ACC112 (cell line): ENCODE measurements around the gene KRT33A.

Experiments used
- H2AFZ ChIP-seq: fragments of 200-600 bp; sonication (generic); one replicate; pipeline ENCODE4 v1.6.0; 2017; ENCODE audit warnings: antibody characterized with exemption, low read length; ENCODE audit not compliant: unreplicated experiment
- H3K27ac ChIP-seq: fragments of 200-600 bp; sonication (generic); 2 replicates; pipeline ENCODE4 v1.5.1; 2014; ENCODE audit warnings: low read depth, mild to moderate bottlenecking, antibody characterized with exemption, low read length, moderate library complexity
- H3K27me3 ChIP-seq: fragments of 200-600 bp; sonication (generic); 2 replicates; pipeline ENCODE4 v1.6.1; 2014; ENCODE audit warnings: mild to moderate bottlenecking, antibody characterized with exemption, low read length, moderate library complexity, mixed read lengths; ENCODE audit not compliant: insufficient read depth
- H3K36me3 ChIP-seq: fragments of 200-600 bp; sonication (generic); 2 replicates; pipeline ENCODE4 v1.6.1; 2016; ENCODE audit warnings: mild to moderate bottlenecking, antibody characterized with exemption, low read length, moderate library complexity, mixed read lengths; ENCODE audit not compliant: insufficient read depth
- H3K4me1 ChIP-seq: fragments of 200-600 bp; sonication (generic); one replicate; pipeline ENCODE4 v1.6.1; 2016; ENCODE audit warnings: low read length, mixed read lengths; ENCODE audit not compliant: insufficient read depth, unreplicated experiment, control insufficient read depth
- H3K4me3 ChIP-seq: fragments of 200-600 bp; sonication (generic); 2 replicates; pipeline ENCODE4 v1.5.1; 2014; ENCODE audit warnings: mild to moderate bottlenecking, low read depth, low read length
- H3K79me2 ChIP-seq: fragments of 200-600 bp; sonication (generic); one replicate; pipeline ENCODE4 v1.6.0; 2016; ENCODE audit warnings: low read length; ENCODE audit not compliant: control insufficient read depth, unreplicated experiment, insufficient read depth

The KRT33A gene

DNA sequence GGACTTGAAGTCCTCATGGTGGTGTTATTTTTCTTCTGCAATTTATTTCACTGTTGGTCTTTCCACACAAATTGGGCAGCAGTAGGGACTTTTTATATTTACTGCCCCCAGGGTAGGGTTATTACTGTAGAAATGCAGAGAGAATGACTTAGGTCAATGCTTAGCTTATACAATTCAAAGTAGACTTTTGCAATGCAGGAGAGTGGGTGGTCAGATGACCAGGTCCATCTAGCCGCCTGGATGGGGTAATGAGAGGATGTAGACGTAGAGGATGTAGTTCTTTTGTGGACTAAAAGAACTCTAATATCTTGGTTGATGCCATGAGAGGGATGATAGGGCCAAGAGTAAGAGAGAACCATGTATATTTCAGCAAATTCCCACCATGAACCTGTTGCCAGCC lies 32.4 kb downstream of the KRT33A start:
- H3K4me3 ChIP-seq: no peak overlapping the region
- no peak overlapping the region for H2AFZ ChIP-seq
- no peaks in the 10 kb centered on the region for H3K27me3 ChIP-seq
- H3K4me1 ChIP-seq: no peaks in the 10 kb centered on the region
- no peaks in the 10 kb centered on the region for H3K36me3 ChIP-seq
- H3K27ac ChIP-seq: no peak overlapping the region
- no peaks in the 10 kb centered on the region for H3K79me2 ChIP-seq

DNA sequence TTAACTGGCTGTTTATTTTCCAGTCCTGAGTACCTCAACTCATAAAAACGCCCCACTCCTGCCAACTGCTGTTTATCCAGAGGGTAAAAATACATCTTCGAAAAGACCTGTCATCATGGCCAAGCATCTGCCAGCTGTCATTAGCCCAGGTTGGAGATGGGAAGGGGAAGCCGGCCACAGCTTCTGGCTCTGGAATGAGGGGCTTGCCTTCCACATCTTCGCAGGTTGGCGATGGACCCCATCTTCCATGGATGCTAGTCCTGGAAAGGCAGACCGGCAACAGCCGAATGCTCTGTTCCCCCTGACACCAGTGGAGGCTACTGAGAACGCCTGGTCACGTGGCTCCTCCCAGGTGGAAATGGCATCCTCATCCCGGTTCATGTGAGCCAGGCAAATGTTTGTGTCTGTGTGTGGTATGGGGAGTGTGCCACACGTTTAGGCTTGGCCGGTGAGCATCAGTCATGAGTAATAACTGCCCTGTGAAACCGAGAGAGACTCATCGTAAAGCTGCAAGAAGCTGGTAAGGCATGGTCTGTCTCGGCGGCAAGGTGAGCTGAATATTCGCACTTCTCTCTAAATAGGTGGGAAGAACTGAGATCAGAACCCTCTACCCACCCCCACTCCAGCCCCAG lies 34.7 kb downstream of the KRT33A start:
- Histone ChIP-seq H3K36me3 (no peaks in the 10 kb centered on the region), H3K27ac (no peak overlapping the region), H2AFZ (no peak overlapping the region), H3K4me1 (no peaks in the 10 kb centered on the region), H3K4me3 (no peak overlapping the region), H3K27me3 (no peaks in the 10 kb centered on the region), H3K79me2 (no peaks in the 10 kb centered on the region)

DNA sequence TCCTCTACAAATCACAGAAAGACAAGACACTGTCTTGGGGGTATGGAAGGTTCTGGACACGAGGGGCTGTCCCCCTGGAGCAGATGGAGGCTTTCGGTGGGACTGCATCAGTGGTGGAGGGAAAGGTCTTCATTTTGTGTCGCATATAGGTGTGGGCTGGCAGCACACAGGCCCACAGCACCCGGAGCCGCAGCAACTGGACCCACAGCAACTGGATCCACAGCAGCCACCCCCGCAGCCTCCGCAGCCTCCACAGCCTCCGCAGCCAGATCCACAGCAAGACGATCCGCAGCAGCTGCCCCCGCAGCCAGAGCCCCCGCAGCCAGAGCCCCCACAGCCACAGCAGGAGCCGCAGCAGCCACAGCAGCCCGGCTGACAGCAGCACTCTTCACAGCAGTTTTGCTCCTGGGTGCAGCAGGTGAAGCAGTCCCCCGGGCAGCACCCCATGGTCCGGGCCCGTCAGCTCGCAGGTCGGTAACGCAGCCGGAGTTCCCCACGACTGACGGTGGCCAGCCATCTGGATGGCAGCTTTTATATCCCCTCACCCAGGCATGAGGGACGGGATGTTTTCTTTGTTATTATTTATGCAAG lies 35.3 kb downstream of the KRT33A start, which contains the start of gene KRTAP17-1:
TSS of gene KRTAP17-1 (minus strand) at position 507 of the 591 bp plus-strand sequence. CDS start at position 447, 60 bp downstream.
- no peak within 1 kb of the TSS for H3K4me3 ChIP-seq
- no peaks in the 10 kb centered on the region for H3K27me3 ChIP-seq
- no peaks in the 10 kb centered on the region for H3K4me1 ChIP-seq
- no peaks in the 10 kb centered on the region for H3K79me2 ChIP-seq
- no peak within 1 kb of the TSS for H2AFZ ChIP-seq
- no peak within 1 kb of the TSS for H3K27ac ChIP-seq
- H3K36me3 ChIP-seq: no peaks in the 10 kb centered on the region

DNA sequence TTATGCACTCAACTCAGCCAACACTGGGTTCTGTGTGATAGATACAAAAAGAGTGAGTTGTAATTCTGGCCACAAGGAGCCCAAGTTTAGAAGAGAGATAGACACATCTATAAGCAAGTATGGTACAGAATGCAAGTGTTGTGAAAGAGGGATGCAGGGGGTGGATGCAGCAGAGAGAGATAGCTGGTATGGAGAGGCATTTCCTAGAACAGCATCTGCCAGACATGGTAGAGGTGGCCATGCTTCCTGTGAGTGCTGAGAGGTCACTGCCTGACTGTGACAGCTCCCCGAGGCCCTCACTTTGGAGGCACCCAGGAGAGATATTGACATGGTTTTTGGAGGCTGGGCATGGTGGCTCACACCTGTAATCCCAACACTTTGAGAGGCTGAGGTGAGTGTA lies 39.5 kb downstream of the KRT33A start:
- Histone ChIP-seq H3K4me1 (no peaks in the 10 kb centered on the region), H3K79me2 (no peaks in the 10 kb centered on the region), H2AFZ (no peak overlapping the region), H3K27ac (no peak overlapping the region), H3K4me3 (no peak overlapping the region), H3K27me3 (no peaks in the 10 kb centered on the region), H3K36me3 (no peaks in the 10 kb centered on the region)

DNA sequence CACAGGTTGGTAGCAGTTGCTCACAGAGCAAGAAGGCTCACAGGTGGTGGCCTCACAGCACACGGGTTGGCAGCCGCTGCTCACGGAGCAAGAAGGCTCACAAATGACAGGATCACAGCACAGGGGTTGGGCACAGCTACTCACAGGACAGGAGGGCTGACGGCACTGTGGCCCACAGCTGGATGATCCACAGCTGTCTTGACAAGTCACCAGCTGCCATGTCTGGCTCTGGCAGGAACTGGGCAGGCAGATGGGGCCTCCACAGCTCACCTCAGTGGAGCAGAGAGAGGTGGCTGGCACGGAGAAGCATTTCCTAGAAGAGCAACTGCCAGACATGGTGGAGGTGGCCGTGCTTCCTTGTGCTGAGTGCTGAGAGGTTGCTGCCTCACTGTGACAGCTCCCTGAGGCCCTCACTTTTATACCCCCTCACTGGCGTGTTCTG lies 41.7 kb downstream of the KRT33A start, which contains the start of gene KRTAP16-1:
TSS of gene KRTAP16-1 (minus strand) at position 392 of the 442 bp plus-strand sequence. CDS start at position 336, 56 bp downstream.
- H3K79me2 ChIP-seq: no peaks in the 10 kb centered on the region
- no peaks in the 10 kb centered on the region for H3K27me3 ChIP-seq
- H3K36me3 ChIP-seq: no peaks in the 10 kb centered on the region
- no peaks in the 10 kb centered on the region for H3K4me1 ChIP-seq
- no peak within 1 kb of the TSS for H3K27ac ChIP-seq
- no peak within 1 kb of the TSS for H2AFZ ChIP-seq
- no peak within 1 kb of the TSS for H3K4me3 ChIP-seq

DNA sequence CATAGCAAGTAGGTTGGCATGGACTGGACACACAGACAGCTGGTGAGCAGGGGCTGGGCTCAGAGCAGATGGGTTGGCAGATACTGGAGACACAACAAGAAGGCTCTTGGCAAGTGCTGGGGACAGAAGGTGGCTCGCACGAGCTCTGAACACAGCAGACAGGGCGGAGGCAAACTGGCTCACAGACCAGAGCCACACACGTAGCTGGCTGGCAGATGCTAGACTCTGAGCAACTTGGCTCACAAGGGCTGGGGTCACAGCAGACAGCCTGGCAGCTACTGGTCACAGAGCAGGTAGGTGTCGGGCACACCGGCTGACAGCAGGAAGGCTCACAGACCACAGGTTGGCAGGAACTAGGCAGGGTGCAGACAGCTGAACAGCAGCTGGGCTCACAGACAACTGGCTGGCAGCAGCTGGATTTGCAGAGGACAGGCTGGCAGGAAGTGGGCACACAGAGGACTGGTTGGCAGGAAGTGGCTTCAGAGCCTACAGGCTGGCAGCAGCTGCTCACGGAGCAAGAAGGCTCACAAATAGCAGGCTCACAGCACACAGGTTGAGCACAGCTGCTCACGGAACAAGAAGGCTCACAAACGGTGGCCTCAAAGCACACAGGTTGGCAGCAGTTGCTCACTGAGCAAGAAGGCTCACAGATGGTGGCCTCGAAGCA lies 42.2 kb downstream of the KRT33A start:
- H3K79me2 ChIP-seq: no peaks in the 10 kb centered on the region
- H3K27ac ChIP-seq: no peak overlapping the region
- H3K27me3 ChIP-seq: no peaks in the 10 kb centered on the region
- H3K4me1 ChIP-seq: no peaks in the 10 kb centered on the region
- H2AFZ ChIP-seq: no peak overlapping the region
- no peak overlapping the region for H3K4me3 ChIP-seq
- H3K36me3 ChIP-seq: no peaks in the 10 kb centered on the region

DNA sequence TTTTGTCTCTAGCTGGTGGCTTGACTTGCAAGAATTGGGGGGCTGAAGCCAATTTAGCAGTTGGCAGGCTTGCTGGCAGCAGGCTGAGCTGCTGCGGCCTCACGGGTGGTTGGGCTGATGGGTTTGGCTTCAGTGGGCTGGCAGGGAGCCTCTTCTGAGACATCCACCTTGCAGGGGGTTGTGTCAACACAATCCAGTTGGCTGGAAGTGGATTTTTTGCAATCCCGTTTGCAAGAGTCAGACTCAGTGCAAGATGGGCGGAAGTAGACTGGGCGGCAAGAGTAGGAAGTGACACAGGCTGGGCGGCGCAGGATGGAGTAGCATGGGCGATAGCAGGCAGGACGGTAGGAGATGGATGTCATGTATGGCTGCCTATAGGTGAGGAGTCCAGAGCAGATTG lies 43.0 kb downstream of the KRT33A start:
- Histone ChIP-seq H3K27me3 (no peaks in the 10 kb centered on the region), H3K4me3 (no peak overlapping the region), H3K4me1 (no peaks in the 10 kb centered on the region), H3K79me2 (no peaks in the 10 kb centered on the region), H3K36me3 (no peaks in the 10 kb centered on the region), H2AFZ (no peak overlapping the region), H3K27ac (no peak overlapping the region)

DNA sequence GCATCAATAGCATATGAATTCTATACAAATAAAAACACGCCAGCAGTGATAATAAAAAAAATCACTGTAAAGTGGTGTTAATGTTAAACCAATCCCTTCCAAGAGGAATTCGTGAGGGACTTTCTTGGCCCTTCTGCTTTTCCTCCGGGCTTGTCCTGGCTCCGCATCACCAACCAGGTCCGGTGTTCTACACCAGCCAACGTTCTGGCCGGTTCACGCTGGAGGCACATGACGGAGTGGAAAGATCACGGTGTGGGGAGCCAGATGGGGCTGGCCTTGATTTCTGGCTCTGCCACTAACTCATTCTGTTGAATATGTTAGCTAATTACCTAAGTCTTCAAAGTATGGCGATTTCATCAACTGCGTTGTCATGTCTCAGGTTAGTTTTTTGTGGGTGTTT lies 46.5 kb downstream of the KRT33A start:
- H3K36me3 ChIP-seq: no peaks in the 10 kb centered on the region
- no peaks in the 10 kb centered on the region for H3K27me3 ChIP-seq
- no peak overlapping the region for H2AFZ ChIP-seq
- no peak overlapping the region for H3K4me3 ChIP-seq
- no peak overlapping the region for H3K27ac ChIP-seq
- H3K4me1 ChIP-seq: no peaks in the 10 kb centered on the region
- H3K79me2 ChIP-seq: no peaks in the 10 kb centered on the region

DNA sequence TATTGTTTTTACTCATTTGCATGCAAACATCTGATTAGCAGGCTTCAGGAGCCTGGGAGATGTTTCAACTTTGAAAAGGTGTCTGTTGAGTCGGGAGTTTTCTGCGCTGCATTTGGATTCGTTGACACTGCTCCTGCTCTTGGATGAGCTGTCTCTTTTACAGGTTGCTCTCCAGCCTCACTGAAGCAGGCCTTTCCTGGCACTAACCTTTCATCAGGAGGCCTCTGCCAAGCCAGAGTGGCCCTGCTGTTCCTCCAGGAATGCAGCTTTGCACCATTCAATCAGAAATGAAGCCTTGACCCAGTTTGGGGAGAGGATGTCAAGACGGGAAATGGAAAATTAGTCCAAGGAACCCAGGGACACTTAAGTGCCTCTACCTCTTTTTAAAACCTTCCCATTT lies 47.6 kb downstream of the KRT33A start:
- no peaks in the 10 kb centered on the region for H3K27me3 ChIP-seq
- H2AFZ ChIP-seq: no peak overlapping the region
- no peaks in the 10 kb centered on the region for H3K79me2 ChIP-seq
- no peaks in the 10 kb centered on the region for H3K4me1 ChIP-seq
- H3K27ac ChIP-seq: no peak overlapping the region
- H3K36me3 ChIP-seq: no peaks in the 10 kb centered on the region
- no peak overlapping the region for H3K4me3 ChIP-seq

DNA sequence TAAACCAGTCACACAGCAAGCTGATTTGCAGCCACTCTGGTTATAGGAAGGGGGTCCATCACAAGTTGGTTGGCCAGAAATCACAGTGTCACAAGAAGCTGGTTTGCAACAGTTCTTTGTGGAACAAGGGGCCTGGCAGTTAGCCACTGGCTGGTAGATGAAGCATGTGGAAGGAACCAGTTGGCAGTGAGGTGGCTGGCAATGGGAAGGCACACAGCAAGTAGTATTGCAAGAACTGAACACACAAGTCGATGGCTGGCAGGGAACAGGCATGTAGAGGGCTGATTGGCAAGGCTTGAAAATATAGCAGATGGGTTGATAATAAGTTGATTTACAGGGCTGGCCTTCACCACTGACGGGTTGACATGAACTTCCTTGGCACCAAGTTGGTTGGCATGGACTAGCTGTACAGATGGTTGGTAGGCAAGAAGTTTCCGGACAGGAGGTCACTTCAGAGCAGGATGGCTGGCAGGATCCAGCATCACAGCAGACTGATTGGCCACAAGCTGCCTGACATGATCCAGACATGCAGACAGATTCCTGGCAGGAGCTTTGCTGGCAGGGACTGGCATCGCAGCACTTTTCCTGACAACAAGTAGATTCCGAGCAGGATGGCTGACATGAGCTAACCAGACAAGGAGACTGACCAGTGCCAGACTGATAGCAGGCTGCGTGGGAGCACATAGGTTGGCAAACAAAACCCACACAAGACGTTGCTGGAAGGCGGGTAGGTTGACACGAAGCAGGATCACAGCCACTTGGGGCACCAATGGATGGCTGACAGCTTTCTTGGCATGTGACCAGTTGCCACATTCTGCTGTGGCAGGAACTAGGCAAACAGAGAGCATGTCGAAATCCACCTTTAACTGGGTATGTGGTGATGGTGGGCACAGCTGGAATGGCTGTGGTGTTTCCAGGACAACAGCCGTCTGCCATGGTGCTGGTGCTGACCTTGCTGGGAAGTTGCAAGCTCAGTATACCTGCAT lies 48.4 kb downstream of the KRT33A start, which contains the start of gene KRTAP29-1:
TSS of gene KRTAP29-1 (minus strand) at position 936 of the 986 bp plus-strand sequence. CDS start at position 936, 0 bp downstream.
- H2AFZ ChIP-seq: no peak within 1 kb of the TSS
- no peaks in the 10 kb centered on the region for H3K79me2 ChIP-seq
- H3K27me3 ChIP-seq: no peaks in the 10 kb centered on the region
- H3K27ac ChIP-seq: no peak within 1 kb of the TSS
- H3K4me1 ChIP-seq: no peaks in the 10 kb centered on the region
- H3K36me3 ChIP-seq: no peaks in the 10 kb centered on the region
- H3K4me3 ChIP-seq: no peak within 1 kb of the TSS
